ENCODE measurements around the gene TAF8. TPM values are rescaled to one million over a fixed set of nuclear protein-coding genes. Genes with fewer than 3 reads are reported as not detected.

TAF8 gene
- total RNA-seq, 1 experiment from 2014 or later: 38.4 TPM

- Histone ChIP-seq H3K9me3 (ENCODE audit: insufficient read depth, low read depth) (no peaks in the 10 kb centered on the region), H3K36me3 (ENCODE audit: low read depth) (no peaks in the 10 kb centered on the region), H3K4me2 (no peak overlapping the region), H3K9me2 (ENCODE audit: insufficient read depth) (no peaks in the 10 kb centered on the region), H3K4me1 (replicated peaks; ENCODE audit: insufficient read depth) (no peaks in the 10 kb centered on the region), H3F3A (ENCODE audit: insufficient read depth, low read depth) (no peaks in the 10 kb centered on the region), H2AFZ (no peak overlapping the region), H3K27me3 (ENCODE audit: insufficient read depth, low read depth) (no peaks in the 10 kb centered on the region), H3K27ac (no peak overlapping the region), H3K79me2 (ENCODE audit: low read depth) (no peaks in the 10 kb centered on the region), H3K4me3 (no peak overlapping the region), H4K20me1 (ENCODE audit: insufficient read depth) (no peaks in the 10 kb centered on the region)
- ChIA-PET CTCF (no interaction called here), POLR2A (ENCODE audit: unreplicated experiment) (no interaction called here)
- no TSS peak for BruUV-seq (replicated peaks)
- TF ChIP-seq CTCF (conservative IDR thresholded peaks at IDR 0.05): no peak
- no peak for TF ChIP-seq EZH2 (IDR thresholded peaks at IDR 0.05; ENCODE audit: low read depth)
- no peak for DNase-seq
- intact Hi-C loops (cut with micrococcal nuclease; ENCODE audit: unreplicated experiment): no loop called here
These were observed 37.2 kb upstream of the TAF8 start for GRCh38 chr6:42013134-42013516.

- no peaks in the 10 kb centered on the region for H3K27me3 ChIP-seq (ENCODE audit: insufficient read depth, low read depth)
- no peak overlapping the region for H2AFZ ChIP-seq
- TF ChIP-seq EZH2 (IDR thresholded peaks at IDR 0.05; ENCODE audit: low read depth) (no peak), CTCF (conservative IDR thresholded peaks at IDR 0.05) (no peak)
- CTCF ChIA-PET: interaction anchor here (0.6 kb wide), 1 partner anchor 16 kb away, joined by 4 read pairs; no protein-coding TSS in a partner anchor
- no peaks in the 10 kb centered on the region for H3K79me2 ChIP-seq (ENCODE audit: low read depth)
- H3K27ac ChIP-seq: no peak overlapping the region
- intact Hi-C loops (cut with micrococcal nuclease; ENCODE audit: unreplicated experiment): no loop called here
- H3K4me1 ChIP-seq (replicated peaks; ENCODE audit: insufficient read depth): no peaks in the 10 kb centered on the region
- no peak overlapping the region for H3K4me2 ChIP-seq
- no peaks in the 10 kb centered on the region for H4K20me1 ChIP-seq (ENCODE audit: insufficient read depth)
- POLR2A ChIA-PET (ENCODE audit: unreplicated experiment): interaction anchor here (0.5 kb wide), 2 partner anchors 78 to 96 kb away, joined by 3 read pairs; partner anchors contain the start of gene MED20
- H3K9me3 ChIP-seq (ENCODE audit: insufficient read depth, low read depth): no peaks in the 10 kb centered on the region
- H3K36me3 ChIP-seq (ENCODE audit: low read depth): no peaks in the 10 kb centered on the region
- BruUV-seq (replicated peaks): no TSS peak
- H3K4me3 ChIP-seq: no peak overlapping the region
- H3K9me2 ChIP-seq (ENCODE audit: insufficient read depth): no peaks in the 10 kb centered on the region
- DNase-seq: peak in 1 of 2 experiments; percentile 37
- H3F3A ChIP-seq (ENCODE audit: insufficient read depth, low read depth): no peaks in the 10 kb centered on the region
These were observed 33.2 kb upstream of the TAF8 start for GRCh38 chr6:42017021-42017643.

GRCh38 chr6:42020967-42021366 is 29.4 kb upstream of the TAF8 start:
- Histone ChIP-seq H3K36me3 (ENCODE audit: low read depth) (no peaks in the 10 kb centered on the region), H3K9me3 (ENCODE audit: insufficient read depth, low read depth) (no peaks in the 10 kb centered on the region), H3K27ac (no peak overlapping the region), H3F3A (ENCODE audit: insufficient read depth, low read depth) (no peaks in the 10 kb centered on the region), H3K4me2 (no peak overlapping the region), H3K4me3 (no peak overlapping the region), H2AFZ (no peak overlapping the region), H3K79me2 (ENCODE audit: low read depth) (no peaks in the 10 kb centered on the region), H4K20me1 (ENCODE audit: insufficient read depth) (no peaks in the 10 kb centered on the region), H3K4me1 (replicated peaks; ENCODE audit: insufficient read depth) (no peaks in the 10 kb centered on the region), H3K27me3 (ENCODE audit: insufficient read depth, low read depth) (no peaks in the 10 kb centered on the region), H3K9me2 (ENCODE audit: insufficient read depth) (no peaks in the 10 kb centered on the region)
- BruUV-seq (replicated peaks): no TSS peak
- CTCF ChIA-PET: no interaction called here
- DNase-seq: no peak
- intact Hi-C loops (cut with micrococcal nuclease; ENCODE audit: unreplicated experiment): no loop called here
- TF ChIP-seq CTCF (conservative IDR thresholded peaks at IDR 0.05): no peak
- POLR2A ChIA-PET (ENCODE audit: unreplicated experiment): no interaction called here

Data from PC-9 (cell line).